Liver (tissue), 3 donors: ENCODE results near the gene JCAD.

ENCODE experiments used
- ATF3 ChIP-seq: IDR thresholded peaks from 2 replicates; pipeline ENCODE4 v1.6.1; 2016; ENCODE audit warnings: antibody characterized with exemption
- FOXA1 ChIP-seq: IDR thresholded peaks from 2 replicates; pipeline ENCODE4 v1.6.1; 2016; ENCODE audit warnings: antibody characterized with exemption
- GABPA ChIP-seq, 2 donors: IDR thresholded peaks in 1 of 2; conservative IDR thresholded peaks in 1 of 2; 2 replicates each; pipeline ENCODE4 v1.6.1; 2016; ENCODE audit warnings: antibody characterized with exemption in 2 of 2, mild to moderate bottlenecking in 1 of 2, moderate library complexity in 1 of 2
- JUND ChIP-seq, 2 donors: IDR thresholded peaks; 2 replicates each; pipeline ENCODE4 v1.6.1; 2016; ENCODE audit warnings: antibody characterized with exemption in 2 of 2
- NR2F2 ChIP-seq: IDR thresholded peaks from 2 replicates; pipeline ENCODE4 v1.6.1; 2016; ENCODE audit warnings: antibody characterized with exemption
- RAD21 ChIP-seq, 2 donors: IDR thresholded peaks; 2 replicates each; pipeline ENCODE4 v1.6.1; 2016; ENCODE audit warnings: antibody characterized with exemption in 2 of 2, mild to moderate bottlenecking in 2 of 2
- REST ChIP-seq: IDR thresholded peaks from 2 replicates; pipeline ENCODE4 v1.6.1; 2016; ENCODE audit warnings: antibody characterized with exemption, mild to moderate bottlenecking
- SP1 ChIP-seq: IDR thresholded peaks from 2 replicates; pipeline ENCODE4 v1.6.1; 2018; ENCODE audit warnings: antibody characterized with exemption, mild to moderate bottlenecking
- TAF1 ChIP-seq: conservative IDR thresholded peaks from 2 replicates; pipeline ENCODE4 v1.6.1; 2016; ENCODE audit warnings: antibody characterized with exemption, mild to moderate bottlenecking
- YY1 ChIP-seq: IDR thresholded peaks from 2 replicates; pipeline ENCODE4 v1.6.1; 2016; ENCODE audit warnings: antibody characterized with exemption, mild to moderate bottlenecking
- ZBTB33 ChIP-seq: IDR thresholded peaks from 2 replicates; pipeline ENCODE4 v1.6.1; 2016; ENCODE audit warnings: antibody characterized with exemption
- TF ChIP-seq, protein P1 (sequence below): fragments of 150-350 bp; IDR thresholded peaks from 2 replicates; pipeline ENCODE4 v1.5.1; 2017; ENCODE audit warnings: improper control_type of control experiment, low read depth, low read length; ENCODE audit not compliant: missing input control
- donor health status: healthy.
- donor health status: healthy.

GRCh38 chr10:30047430-30047829 is 12.0 kb downstream of the JCAD start:
- TF ChIP-seq ZBTB33: no peak
- TF ChIP-seq, protein P1, sequence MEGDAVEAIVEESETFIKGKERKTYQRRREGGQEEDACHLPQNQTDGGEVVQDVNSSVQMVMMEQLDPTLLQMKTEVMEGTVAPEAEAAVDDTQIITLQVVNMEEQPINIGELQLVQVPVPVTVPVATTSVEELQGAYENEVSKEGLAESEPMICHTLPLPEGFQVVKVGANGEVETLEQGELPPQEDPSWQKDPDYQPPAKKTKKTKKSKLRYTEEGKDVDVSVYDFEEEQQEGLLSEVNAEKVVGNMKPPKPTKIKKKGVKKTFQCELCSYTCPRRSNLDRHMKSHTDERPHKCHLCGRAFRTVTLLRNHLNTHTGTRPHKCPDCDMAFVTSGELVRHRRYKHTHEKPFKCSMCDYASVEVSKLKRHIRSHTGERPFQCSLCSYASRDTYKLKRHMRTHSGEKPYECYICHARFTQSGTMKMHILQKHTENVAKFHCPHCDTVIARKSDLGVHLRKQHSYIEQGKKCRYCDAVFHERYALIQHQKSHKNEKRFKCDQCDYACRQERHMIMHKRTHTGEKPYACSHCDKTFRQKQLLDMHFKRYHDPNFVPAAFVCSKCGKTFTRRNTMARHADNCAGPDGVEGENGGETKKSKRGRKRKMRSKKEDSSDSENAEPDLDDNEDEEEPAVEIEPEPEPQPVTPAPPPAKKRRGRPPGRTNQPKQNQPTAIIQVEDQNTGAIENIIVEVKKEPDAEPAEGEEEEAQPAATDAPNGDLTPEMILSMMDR: no peak
- no peak for TF ChIP-seq RAD21 (IDR thresholded peaks at IDR 0.05)
- no peak for TF ChIP-seq YY1
- no peak for TF ChIP-seq JUND (IDR thresholded peaks at IDR 0.05)
- no peak for TF ChIP-seq ATF3
- no peak for TF ChIP-seq GABPA (IDR thresholded peaks at IDR 0.05 in 1 of 2, conservative IDR thresholded peaks at IDR 0.05 in 1 of 2)
- no peak for TF ChIP-seq NR2F2
- no peak for TF ChIP-seq SP1
- TF ChIP-seq TAF1: no peak
- TF ChIP-seq FOXA1: no peak
- no peak for TF ChIP-seq REST
